Thymus (tissue), 14 donors: ENCODE measurements around the gene UBE2U. TPM values are rescaled to one million over a fixed set of nuclear protein-coding genes. Genes with fewer than 3 reads are reported as not detected.

Experiments used
- DNase-seq, 9 donors: peaks; one replicate each; pipeline ENCODE4 v3.0.0-alpha.2; 2013; ENCODE audit warnings: low spot score in 9 of 9, low read depth in 6 of 9, missing footprints in 1 of 9
- H3K27ac ChIP-seq, 2 donors: one replicate each; pipeline ENCODE4 v1.5.1; 2013; ENCODE audit warnings: control low read depth in 1 of 2, low read depth in 1 of 2, low read length in 1 of 2, mild to moderate bottlenecking in 1 of 2, moderate library complexity in 1 of 2
- H3K27me3 ChIP-seq, 2 donors: one replicate each; pipeline ENCODE4 v1.5.1; 2013; ENCODE audit warnings: low read length in 1 of 2; ENCODE audit not compliant: control insufficient read depth in 2 of 2, insufficient read depth in 1 of 2
- H3K36me3 ChIP-seq, 2 donors: one replicate each; pipeline ENCODE4 v1.5.1; 2013; ENCODE audit warnings: low read length in 1 of 2, mild to moderate bottlenecking in 1 of 2, moderate library complexity in 1 of 2; ENCODE audit not compliant: control insufficient read depth in 2 of 2, insufficient read depth in 2 of 2
- H3K4me1 ChIP-seq, 2 donors: one replicate each; pipeline ENCODE4 v1.5.1; 2013; ENCODE audit warnings: low read length in 2 of 2; ENCODE audit not compliant: control insufficient read depth in 2 of 2, insufficient read depth in 2 of 2
- H3K4me3 ChIP-seq, 2 donors: one replicate each; pipeline ENCODE4 v1.5.1; 2013; ENCODE audit warnings: low read length in 2 of 2, control low read depth in 1 of 2, mild to moderate bottlenecking in 1 of 2
- H3K9me3 ChIP-seq, 2 donors: one replicate each; pipeline ENCODE4 v1.5.1; 2013; ENCODE audit warnings: low read length in 1 of 2, mild to moderate bottlenecking in 1 of 2; ENCODE audit not compliant: control insufficient read depth in 2 of 2, insufficient read depth in 1 of 2
- WGBS: extraction: QIAGEN DNeasy Blood & Tissue Kit; methylation state at CpG from one replicate; pipeline ENCODE4 v1.1.7; 2013; 5-methylcytosine and 5-hydroxymethylcytosine counted together
- long read RNA-seq, 10 donors: transcript quantifications; one replicate each; lab custom pipeline, GENCODE V29; 2026
- polyA plus RNA-seq: library from polyadenylated mRNA; stranded (reverse); fragments of 200-250 nt; gene quantifications from one replicate; pipeline ENCODE4 v1.2.3, GENCODE V29; 2013
- total RNA-seq: library from RNA; stranded (reverse); fragments of 120-200 nt; gene quantifications from one replicate; pipeline ENCODE4 v1.2.4, GENCODE V29; 2013
- donor health status: healthy.

UBE2U gene
- total RNA-seq (not detected), polyA plus RNA-seq (not detected)
- long read RNA-seq, donor 1 = 0 reads
- long read RNA-seq, donor 2 = 0 reads
- long read RNA-seq, donor 3 = 0 reads
- long read RNA-seq, donor 4 = 0 reads
- long read RNA-seq, donor 5 = 0 reads
- long read RNA-seq, donor 6 = 0 reads
- long read RNA-seq, donor 7 = 0 reads
- long read RNA-seq, donor 8 = 0 reads
- long read RNA-seq, donor 9 = 0 reads
- long read RNA-seq, donor 10 = 0 reads

- H3K27ac ChIP-seq = no peak within 1 kb of the TSS
- no peak within 1 kb of the TSS for H3K4me3 ChIP-seq
- H3K36me3 ChIP-seq = no peaks in the 10 kb centered on the region
- DNase-seq = no peak
- 97% methylated on average over 23 of the region's 23 CpGs for WGBS
- no peaks in the 10 kb centered on the region for H3K27me3 ChIP-seq
- peaks cover 0 to 1% of the 10 kb centered on the region in 2 donors for H3K9me3 ChIP-seq
- no peaks in the 10 kb centered on the region for H3K4me1 ChIP-seq
These were observed at the start of gene UBE2U for GRCh38 chr1:64203420-64203819. Gene UBE2U, plus strand, starts transcription at chr1:64203623. Its CDS starts 428 bp downstream, at chr1:64204051.

GRCh38 chr1:64155278-64155677 is 48.1 kb upstream of the UBE2U start:
- no peak for DNase-seq
- no peaks in the 10 kb centered on the region for H3K4me1 ChIP-seq
- 92% methylated on average over 1 of the region's 1 CpG for WGBS
- no peaks in the 10 kb centered on the region for H3K9me3 ChIP-seq
- no peak overlapping the region for H3K27ac ChIP-seq
- no peaks in the 10 kb centered on the region for H3K36me3 ChIP-seq
- no peaks in the 10 kb centered on the region for H3K27me3 ChIP-seq
- H3K4me3 ChIP-seq = no peak overlapping the region

- Histone ChIP-seq H3K36me3 (no peaks in the 10 kb centered on the region), H3K27ac (no peak overlapping the region), H3K9me3 (no peaks in the 10 kb centered on the region), H3K4me1 (peaks cover 0 to 4% of the 10 kb centered on the region in 2 donors), H3K27me3 (no peaks in the 10 kb centered on the region), H3K4me3 (no peak overlapping the region)
- 98% methylated on average over 1 of the region's 1 CpG for WGBS
- no peak for DNase-seq
These were observed 42.0 kb upstream of the UBE2U start for GRCh38 chr1:64161357-64161941.

- Histone ChIP-seq H3K36me3 (no peaks in the 10 kb centered on the region), H3K4me3 (no peak overlapping the region), H3K27me3 (no peaks in the 10 kb centered on the region), H3K9me3 (no peaks in the 10 kb centered on the region), H3K27ac (no peak overlapping the region), H3K4me1 (peaks cover 0 to 4% of the 10 kb centered on the region in 2 donors)
- DNase-seq = no peak
- WGBS = 86% methylated on average over 6 of the region's 6 CpGs
These were observed 41.3 kb upstream of the UBE2U start for GRCh38 chr1:64162151-64162550.

- H3K27ac ChIP-seq = no peak overlapping the region
- H3K4me1 ChIP-seq = peaks cover 0 to 4% of the 10 kb centered on the region in 2 donors
- H3K9me3 ChIP-seq = no peaks in the 10 kb centered on the region
- no peaks in the 10 kb centered on the region for H3K27me3 ChIP-seq
- 98% methylated on average over 1 of the region's 1 CpG for WGBS
- H3K36me3 ChIP-seq = no peaks in the 10 kb centered on the region
- no peak for DNase-seq
- no peak overlapping the region for H3K4me3 ChIP-seq
These were observed 40.6 kb upstream of the UBE2U start for GRCh38 chr1:64162804-64163203.

GRCh38 chr1:64163431-64163830 is 40.0 kb upstream of the UBE2U start:
- H3K27ac ChIP-seq = no peak overlapping the region
- DNase-seq = no peak
- no peak overlapping the region for H3K4me3 ChIP-seq
- H3K27me3 ChIP-seq = no peaks in the 10 kb centered on the region
- H3K9me3 ChIP-seq = no peaks in the 10 kb centered on the region
- WGBS = 92% methylated on average over 4 of the region's 4 CpGs
- no peaks in the 10 kb centered on the region for H3K36me3 ChIP-seq
- H3K4me1 ChIP-seq = peaks cover 0 to 4% of the 10 kb centered on the region in 2 donors

GRCh38 chr1:64163970-64164369 is 39.5 kb upstream of the UBE2U start:
- no peaks in the 10 kb centered on the region for H3K36me3 ChIP-seq
- H3K4me1 ChIP-seq = peaks cover 0 to 4% of the 10 kb centered on the region in 2 donors
- no peak overlapping the region for H3K27ac ChIP-seq
- no peaks in the 10 kb centered on the region for H3K27me3 ChIP-seq
- H3K4me3 ChIP-seq = no peak overlapping the region
- WGBS = 90% methylated on average over 1 of the region's 1 CpG
- DNase-seq = peak in 1 of 9 donors; percentile 10
- H3K9me3 ChIP-seq = no peaks in the 10 kb centered on the region

- no peak overlapping the region for H3K27ac ChIP-seq
- no peak overlapping the region for H3K4me3 ChIP-seq
- H3K27me3 ChIP-seq = no peaks in the 10 kb centered on the region
- DNase-seq = no peak
- H3K36me3 ChIP-seq = no peaks in the 10 kb centered on the region
- no peaks in the 10 kb centered on the region for H3K9me3 ChIP-seq
- 96% methylated on average over 3 of the region's 3 CpGs for WGBS
- peaks cover 0 to 8% of the 10 kb centered on the region in 2 donors for H3K4me1 ChIP-seq
These were observed 36.8 kb upstream of the UBE2U start for GRCh38 chr1:64166629-64167028.

- 73% methylated on average over 2 of the region's 2 CpGs for WGBS
- no peaks in the 10 kb centered on the region for H3K9me3 ChIP-seq
- H3K4me3 ChIP-seq = no peak overlapping the region
- no peak for DNase-seq
- H3K27me3 ChIP-seq = no peaks in the 10 kb centered on the region
- no peak overlapping the region for H3K27ac ChIP-seq
- peaks cover 0 to 9% of the 10 kb centered on the region in 2 donors for H3K4me1 ChIP-seq
- no peaks in the 10 kb centered on the region for H3K36me3 ChIP-seq
These were observed 36.2 kb upstream of the UBE2U start for GRCh38 chr1:64167176-64167575.
